ENCODE results near the gene LINGO1. TPM values are rescaled to one million over a fixed set of nuclear protein-coding genes. Genes with fewer than 3 reads are reported as not detected.

Gene LINGO1
- total and polyA plus RNA-seq, 2 of the 8 experiments (the other 6 are each of a cell fraction or from before 2014, with no cell fraction given): 57.1 to 114 TPM

Other genes with a start within 250 kb of the LINGO1 start
- 41.1 and 44.8 TPM in 2 replicates for gene PEAK1, start 212.8 kb downstream of the LINGO1 start, total RNA-seq (2021; fragmentation: NEBNext Ultra II Directional; extraction: Animal tissue kit (Norgen Biotek cat#: 25700))
- gene PEAK1, start 212.8 kb downstream of the LINGO1 start, polyA plus RNA-seq (2011; rRNA removed): 7.7 and 8.8 TPM in 2 replicates
- gene HMG20A, start 212.0 kb downstream of the LINGO1 start, total RNA-seq (2021; fragmentation: NEBNext Ultra II Directional; extraction: Animal tissue kit (Norgen Biotek cat#: 25700)): 58.8 and 59.7 TPM in 2 replicates
- 35.9 and 52.1 TPM in 2 replicates for gene HMG20A, start 212.0 kb downstream of the LINGO1 start, polyA plus RNA-seq (2011; rRNA removed)

All from H1 (cell line).